Measurements from ENCODE around the gene RNF223. TPM values are rescaled to one million over a fixed set of nuclear protein-coding genes. Genes with fewer than 3 reads are reported as not detected.

The RNF223 gene
- total and polyA plus RNA-seq, 2 of the 8 experiments (the other 6 are each of a cell fraction or from before 2014, with no cell fraction given): not detected

DNA sequence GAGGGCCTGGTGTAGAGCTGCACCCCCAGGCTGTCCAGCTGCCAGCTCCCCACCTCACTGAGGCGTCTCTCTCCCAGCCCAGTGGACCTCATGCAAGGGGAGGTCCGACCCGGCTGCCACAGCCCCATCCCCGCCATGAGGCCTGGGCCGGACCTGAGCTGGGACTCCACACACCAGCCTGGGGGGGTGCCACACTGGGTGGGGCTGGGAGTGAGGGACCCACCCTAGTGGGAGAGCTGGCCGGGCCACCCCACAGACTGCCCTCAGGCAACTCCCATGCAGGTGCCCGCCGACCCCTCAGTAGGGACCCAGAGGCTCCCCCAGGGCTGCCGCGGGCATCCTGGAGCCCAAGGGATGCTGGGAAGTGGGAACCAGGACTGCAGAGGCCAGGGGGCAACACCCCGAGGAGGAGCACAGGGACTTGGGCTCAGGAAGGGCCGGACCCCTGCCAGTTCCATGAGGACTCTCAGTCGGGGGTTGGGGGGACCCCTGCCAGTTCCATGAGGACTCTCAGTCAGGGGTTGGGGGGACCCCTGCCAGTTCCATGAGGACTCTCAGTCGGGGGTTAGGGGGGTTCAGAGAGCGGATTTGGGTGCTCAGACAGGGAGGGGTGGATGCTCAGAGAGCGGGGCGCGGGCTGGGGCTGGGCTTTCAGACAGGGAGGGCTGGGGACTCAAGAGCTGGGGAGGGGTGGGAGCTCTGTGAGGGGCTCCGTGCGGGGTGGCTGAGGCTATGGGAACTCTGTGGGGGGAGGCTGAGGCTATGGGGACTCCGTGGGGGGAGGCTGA is 1.2 kb upstream of the RNF223 start (continued):
- no peak for TF ChIP-seq POLR2A (IDR thresholded peaks at IDR 0.05; ENCODE audit: control extremely low read depth in 1 of 2, low read depth in 2 of 2, low read length in 2 of 2)
- no peak for TF ChIP-seq RXRA (IDR thresholded peaks at IDR 0.05; ENCODE audit: insufficient read depth, low read depth, low read length)
- TF ChIP-seq CBX8 (IDR thresholded peaks at IDR 0.05; ENCODE audit: borderline replicate concordance, low read depth, low read length): no peak
- TF ChIP-seq RFX5 (IDR thresholded peaks at IDR 0.05; ENCODE audit: borderline replicate concordance, low read depth, low read length): no peak
- TF ChIP-seq, protein P1, sequence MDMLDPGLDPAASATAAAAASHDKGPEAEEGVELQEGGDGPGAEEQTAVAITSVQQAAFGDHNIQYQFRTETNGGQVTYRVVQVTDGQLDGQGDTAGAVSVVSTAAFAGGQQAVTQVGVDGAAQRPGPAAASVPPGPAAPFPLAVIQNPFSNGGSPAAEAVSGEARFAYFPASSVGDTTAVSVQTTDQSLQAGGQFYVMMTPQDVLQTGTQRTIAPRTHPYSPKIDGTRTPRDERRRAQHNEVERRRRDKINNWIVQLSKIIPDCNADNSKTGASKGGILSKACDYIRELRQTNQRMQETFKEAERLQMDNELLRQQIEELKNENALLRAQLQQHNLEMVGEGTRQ (IDR thresholded peaks at IDR 0.05; ENCODE audit: low read length): no peak
- TF ChIP-seq RNF2 (IDR thresholded peaks at IDR 0.05; ENCODE audit: borderline replicate concordance, low read depth, low read length, missing control alignments, poor library complexity, severe bottlenecking): no peak
- no peak for TF ChIP-seq SAP30 (IDR thresholded peaks at IDR 0.05; ENCODE audit: insufficient read depth, insufficient replicate concordance, low read length)
- no peak for TF ChIP-seq SP4 (IDR thresholded peaks at IDR 0.05; ENCODE audit: low read length)
- TF ChIP-seq CTBP2 (IDR thresholded peaks at IDR 0.05; ENCODE audit: borderline replicate concordance, insufficient read depth, insufficient read length, low read length): no peak

Measured in H1 (cell line).